Suprapubic skin (tissue), 4 donors: ENCODE data around the gene HSD17B8. TPM values are rescaled to one million over a fixed set of nuclear protein-coding genes. Genes with fewer than 3 reads are reported as not detected.

Experiments used
- DNase-seq, 2 donors: peaks; one replicate each; pipeline ENCODE4 v3.0.0-alpha.2; 2019; ENCODE audit warnings: low spot score in 2 of 2
- H3K27ac ChIP-seq: fragments of 200-600 bp; sonication (generic); one replicate; pipeline ENCODE4 v1.5.1; 2019
- H3K27me3 ChIP-seq: fragments of 200-600 bp; sonication (generic); one replicate; pipeline ENCODE4 v1.5.1; 2019
- H3K36me3 ChIP-seq: fragments of 200-600 bp; sonication (generic); one replicate; pipeline ENCODE4 v1.5.1; 2019
- H3K4me1 ChIP-seq: fragments of 200-600 bp; sonication (generic); one replicate; pipeline ENCODE4 v1.5.1; 2019
- H3K4me3 ChIP-seq: fragments of 200-600 bp; sonication (generic); one replicate; pipeline ENCODE4 v1.5.1; 2019; ENCODE audit warnings: mild to moderate bottlenecking
- H3K9me3 ChIP-seq: fragments of 200-600 bp; sonication (generic); one replicate; pipeline ENCODE4 v1.5.1; 2019
- EP300 ChIP-seq: sonication (generic); formaldehyde crosslinking; IDR thresholded peaks from one replicate; pipeline ENCODE4 v1.6.1; 2017; ENCODE audit warnings: antibody characterized with exemption
- POLR2A ChIP-seq, 2 donors: fragments of 450-650 bp; IDR thresholded peaks; one replicate each; pipeline ENCODE4 v1.6.1; 2017; ENCODE audit warnings: antibody characterized with exemption in 2 of 2, mild to moderate bottlenecking in 2 of 2, moderate library complexity in 2 of 2
- POLR2AphosphoS5 ChIP-seq, 3 donors: sonication (generic); formaldehyde crosslinking; IDR thresholded peaks; one replicate each; pipeline ENCODE4 v1.6.1; 2017; ENCODE audit warnings: antibody characterized with exemption in 3 of 3
- WGBS: methylation state at CpG from one replicate; pipeline ENCODE4 v1.1.5; 2018; 5-methylcytosine and 5-hydroxymethylcytosine counted together
- total RNA-seq, 4 donors: library from RNA; depleted of rRNA; stranded (reverse); fragments of >200 nt; gene quantifications; one replicate each; pipeline ENCODE4 v1.1.0, GENCODE V29; 2016
- TF ChIP-seq, protein P1 (sequence below), 2 donors: fragments of 200-600 bp in 1 of 2; fragments of 450-650 bp in 1 of 2; sonication (generic) in 1 of 2; IDR thresholded peaks; one replicate each; pipeline ENCODE4 v1.5.1; 2016 to 2019; ENCODE audit warnings: antibody characterized with exemption in 2 of 2, mild to moderate bottlenecking in 1 of 2, moderate library complexity in 1 of 2

Gene HSD17B8
- total RNA-seq, 4 donors from 2014 or later = 26.2 to 66.0 (median 50.5) TPM

DNA sequence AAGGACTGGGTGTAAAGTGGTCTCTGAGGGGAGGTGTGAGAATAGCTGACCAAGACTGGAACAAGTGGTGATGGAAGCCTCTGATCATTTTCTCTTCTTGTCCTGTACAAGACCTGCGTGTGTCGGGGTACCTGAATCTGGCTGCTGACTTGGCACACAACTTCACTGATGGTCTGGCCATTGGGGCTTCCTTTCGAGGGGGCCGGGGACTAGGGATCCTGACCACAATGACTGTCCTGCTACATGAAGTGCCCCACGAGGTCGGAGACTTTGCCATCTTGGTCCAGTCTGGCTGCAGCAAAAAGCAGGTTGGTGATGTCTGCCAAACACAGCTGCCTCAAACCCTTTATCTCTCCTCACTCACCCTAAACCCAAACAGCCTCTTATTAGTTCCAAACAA is 1.7 kb upstream of the HSD17B8 start:
- TF ChIP-seq, protein P1, sequence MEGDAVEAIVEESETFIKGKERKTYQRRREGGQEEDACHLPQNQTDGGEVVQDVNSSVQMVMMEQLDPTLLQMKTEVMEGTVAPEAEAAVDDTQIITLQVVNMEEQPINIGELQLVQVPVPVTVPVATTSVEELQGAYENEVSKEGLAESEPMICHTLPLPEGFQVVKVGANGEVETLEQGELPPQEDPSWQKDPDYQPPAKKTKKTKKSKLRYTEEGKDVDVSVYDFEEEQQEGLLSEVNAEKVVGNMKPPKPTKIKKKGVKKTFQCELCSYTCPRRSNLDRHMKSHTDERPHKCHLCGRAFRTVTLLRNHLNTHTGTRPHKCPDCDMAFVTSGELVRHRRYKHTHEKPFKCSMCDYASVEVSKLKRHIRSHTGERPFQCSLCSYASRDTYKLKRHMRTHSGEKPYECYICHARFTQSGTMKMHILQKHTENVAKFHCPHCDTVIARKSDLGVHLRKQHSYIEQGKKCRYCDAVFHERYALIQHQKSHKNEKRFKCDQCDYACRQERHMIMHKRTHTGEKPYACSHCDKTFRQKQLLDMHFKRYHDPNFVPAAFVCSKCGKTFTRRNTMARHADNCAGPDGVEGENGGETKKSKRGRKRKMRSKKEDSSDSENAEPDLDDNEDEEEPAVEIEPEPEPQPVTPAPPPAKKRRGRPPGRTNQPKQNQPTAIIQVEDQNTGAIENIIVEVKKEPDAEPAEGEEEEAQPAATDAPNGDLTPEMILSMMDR (IDR thresholded peaks at IDR 0.05) = no peak
- TF ChIP-seq EP300 = no peak
- no peak for TF ChIP-seq POLR2A (IDR thresholded peaks at IDR 0.05)
- no peak for TF ChIP-seq POLR2AphosphoS5 (IDR thresholded peaks at IDR 0.05)
- no peak overlapping the region for H3K4me3 ChIP-seq
- H3K9me3 ChIP-seq = no peaks in the 10 kb centered on the region
- peaks cover 69% of the 10 kb centered on the region for H3K4me1 ChIP-seq
- H3K27me3 ChIP-seq = no peaks in the 10 kb centered on the region
- 93% methylated on average over 6 of the region's 6 CpGs for WGBS
- DNase-seq = peak in 1 of 2 donors; percentile 24
- H3K27ac ChIP-seq = no peak overlapping the region
- peaks cover 20% of the 10 kb centered on the region for H3K36me3 ChIP-seq

DNA sequence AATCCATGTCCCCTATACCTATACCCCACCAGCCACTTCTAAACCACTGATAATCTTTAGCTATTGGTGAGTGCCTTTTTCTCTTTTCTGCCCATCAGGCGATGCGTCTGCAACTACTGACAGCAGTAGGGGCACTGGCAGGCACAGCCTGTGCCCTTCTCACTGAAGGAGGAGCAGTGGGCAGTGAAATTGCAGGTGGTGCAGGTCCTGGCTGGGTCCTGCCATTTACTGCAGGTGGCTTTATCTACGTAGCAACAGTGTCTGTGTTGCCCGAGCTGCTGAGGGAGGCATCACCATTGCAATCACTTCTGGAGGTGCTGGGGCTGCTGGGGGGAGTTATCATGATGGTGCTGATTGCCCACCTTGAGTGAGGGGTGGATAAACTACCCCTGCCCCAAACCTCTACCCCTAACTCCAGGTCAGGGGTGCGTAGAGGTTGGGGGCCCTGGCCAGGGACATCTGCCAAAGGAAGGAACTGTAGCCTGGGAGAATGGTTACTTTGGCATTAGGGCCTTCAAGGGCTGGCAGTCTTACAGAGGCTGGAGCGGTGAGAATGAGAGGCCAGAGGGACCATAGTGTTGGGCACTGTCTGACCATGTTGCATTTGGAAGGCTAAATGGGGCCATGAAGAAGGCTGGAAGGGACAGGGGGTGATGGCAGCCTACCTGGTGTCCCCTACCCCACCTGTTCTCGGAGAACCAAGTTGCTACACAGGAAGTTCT is 851 bp upstream of the HSD17B8 start:
- TF ChIP-seq, protein P1 (IDR thresholded peaks at IDR 0.05) = no peak
- TF ChIP-seq POLR2AphosphoS5 (IDR thresholded peaks at IDR 0.05) (no peak), EP300 (no peak), POLR2A (IDR thresholded peaks at IDR 0.05) (no peak)
- DNase-seq = peak in 1 of 2 donors; percentile 56
- WGBS = 86% methylated on average over 7 of the region's 7 CpGs
- H3K9me3 ChIP-seq = no peaks in the 10 kb centered on the region
- H3K4me1 ChIP-seq = peaks cover 62% of the 10 kb centered on the region
- H3K4me3 ChIP-seq = no peak overlapping the region
- no peaks in the 10 kb centered on the region for H3K27me3 ChIP-seq
- H3K27ac ChIP-seq = no peak overlapping the region
- H3K36me3 ChIP-seq = peaks cover 20% of the 10 kb centered on the region

DNA sequence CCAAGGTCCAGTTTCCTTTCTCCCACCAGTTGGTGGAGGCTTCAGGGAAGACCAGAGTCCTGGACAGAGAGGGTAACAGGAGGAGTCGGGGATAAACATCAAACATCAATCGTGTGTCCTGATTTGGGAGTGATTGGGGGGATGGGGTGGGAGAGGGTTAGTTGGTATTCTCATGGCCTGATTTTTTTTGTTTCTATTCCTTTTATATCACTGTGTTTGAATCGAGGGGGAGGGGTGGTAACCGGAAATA is 365 bp upstream of the HSD17B8 start:
- DNase-seq = no peak
- Histone ChIP-seq H3K9me3 (no peaks in the 10 kb centered on the region), H3K4me1 (peaks cover 63% of the 10 kb centered on the region), H3K4me3 (peak overlapping the region; percentile 81), H3K27me3 (no peaks in the 10 kb centered on the region), H3K36me3 (peaks cover 20% of the 10 kb centered on the region), H3K27ac (no peak overlapping the region)
- WGBS = 11% methylated on average over 4 of the region's 4 CpGs
- TF ChIP-seq EP300 (no peak), POLR2A (IDR thresholded peaks at IDR 0.05) (no peak), POLR2AphosphoS5 (IDR thresholded peaks at IDR 0.05) (no peak)
- TF ChIP-seq, protein P1 (IDR thresholded peaks at IDR 0.05) = no peak

DNA sequence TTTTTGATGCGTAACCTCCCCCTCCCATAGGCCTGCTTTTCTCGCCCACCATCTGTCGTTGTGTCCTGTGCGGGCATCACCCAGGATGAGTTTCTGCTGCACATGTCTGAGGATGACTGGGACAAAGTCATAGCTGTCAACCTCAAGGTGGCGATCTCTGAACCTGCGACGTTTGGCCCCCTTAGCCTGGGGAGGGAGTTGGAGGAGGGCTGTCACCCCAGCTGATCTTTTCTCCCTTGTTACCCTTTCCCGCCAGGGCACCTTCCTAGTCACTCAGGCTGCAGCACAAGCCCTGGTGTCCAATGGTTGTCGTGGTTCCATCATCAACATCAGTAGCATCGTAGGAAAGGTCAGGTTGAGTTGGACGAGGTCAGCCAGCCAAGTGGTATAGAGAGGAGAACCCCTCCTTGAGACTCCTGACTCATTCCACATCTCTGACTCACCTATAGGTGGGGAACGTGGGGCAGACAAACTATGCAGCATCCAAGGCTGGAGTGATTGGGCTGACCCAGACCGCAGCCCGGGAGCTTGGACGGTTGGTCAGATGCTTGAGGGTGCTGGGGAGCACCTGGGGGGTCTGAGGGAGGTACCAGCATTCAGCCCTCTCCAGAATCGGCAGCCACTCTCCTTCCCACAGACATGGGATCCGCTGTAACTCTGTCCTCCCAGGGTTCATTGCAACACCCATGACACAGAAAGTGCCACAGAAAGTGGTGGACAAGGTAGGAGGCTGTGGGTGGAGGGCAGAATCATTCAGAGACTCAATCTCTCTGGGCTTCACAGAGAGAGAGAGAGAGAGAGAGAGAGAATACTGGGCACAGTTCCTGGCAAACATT is 954 bp downstream of the HSD17B8 start:
- DNase-seq = peak in 1 of 2 donors; percentile 64
- peak overlapping the region; percentile 81 for H3K4me3 ChIP-seq
- H3K27ac ChIP-seq = no peak overlapping the region
- 45% methylated on average over 16 of the region's 17 CpGs for WGBS
- H3K36me3 ChIP-seq = peaks cover 22% of the 10 kb centered on the region
- peaks cover 55% of the 10 kb centered on the region for H3K4me1 ChIP-seq
- H3K9me3 ChIP-seq = no peaks in the 10 kb centered on the region
- TF ChIP-seq EP300 (no peak), POLR2A (IDR thresholded peaks at IDR 0.05) (no peak), POLR2AphosphoS5 (IDR thresholded peaks at IDR 0.05) (no peak)
- TF ChIP-seq, protein P1 (IDR thresholded peaks at IDR 0.05) = no peak
- H3K27me3 ChIP-seq = no peaks in the 10 kb centered on the region
